Liver (tissue), 9 donors: ENCODE data around the gene SIM2. TPM values are rescaled to one million over a fixed set of nuclear protein-coding genes. Genes with fewer than 3 reads are reported as not detected.

Experiments used
- DNase-seq: peaks from one replicate; pipeline ENCODE4 v3.0.0-alpha.2; 2017; ENCODE audit warnings: low spot score
- H3K27ac ChIP-seq, 2 donors: one replicate each; pipeline ENCODE4 v1.7.0; 2013; ENCODE audit warnings: inconsistent platforms in 2 of 2, low read length in 2 of 2, control low read depth in 1 of 2, low read depth in 1 of 2, mild to moderate bottlenecking in 1 of 2
- H3K27me3 ChIP-seq, 4 donors: one replicate each; pipeline versions ENCODE4 v1.6.1 to v1.7.0; 2013; ENCODE audit warnings: low read length in 3 of 4, inconsistent platforms in 1 of 4, mild to moderate bottlenecking in 1 of 4, moderate library complexity in 1 of 4; ENCODE audit not compliant: control insufficient read depth in 4 of 4, insufficient read depth in 4 of 4
- H3K36me3 ChIP-seq, 4 donors: one replicate each; pipeline versions ENCODE4 v1.6.1 to v1.7.0; 2013; ENCODE audit warnings: low read length in 3 of 4, mild to moderate bottlenecking in 3 of 4, low read depth in 1 of 4, moderate library complexity in 1 of 4; ENCODE audit not compliant: control insufficient read depth in 4 of 4, insufficient read depth in 3 of 4
- H3K4me1 ChIP-seq, 4 donors: one replicate each; pipeline versions ENCODE4 v1.6.1 to v1.7.0; 2013; ENCODE audit warnings: low read length in 3 of 4, mild to moderate bottlenecking in 3 of 4, moderate library complexity in 1 of 4; ENCODE audit not compliant: control insufficient read depth in 4 of 4, insufficient read depth in 4 of 4
- H3K4me3 ChIP-seq, 3 donors: one replicate each; pipeline versions ENCODE4 v1.6.1 to v1.7.0; 2013; ENCODE audit warnings: low read length in 3 of 3, control low read depth in 1 of 3, low read depth in 1 of 3, mild to moderate bottlenecking in 1 of 3
- H3K9ac ChIP-seq, 2 donors: one replicate each; pipeline ENCODE4 v1.7.0; 2013; ENCODE audit warnings: low read length in 2 of 2, mild to moderate bottlenecking in 2 of 2, moderate library complexity in 2 of 2, control low read depth in 1 of 2, low read depth in 1 of 2
- H3K9me3 ChIP-seq, 4 donors: one replicate each; pipeline versions ENCODE4 v1.6.1 to v1.7.0; 2013; ENCODE audit warnings: low read length in 3 of 4; ENCODE audit not compliant: control insufficient read depth in 4 of 4
- ATF3 ChIP-seq: IDR thresholded peaks from 2 replicates; pipeline ENCODE4 v1.6.1; 2016; ENCODE audit warnings: antibody characterized with exemption
- CTCF ChIP-seq: fragments of 150-350 bp; IDR thresholded peaks from 2 replicates; pipeline ENCODE4 v1.5.1; 2017; ENCODE audit warnings: improper control_type of control experiment, low read depth, low read length; ENCODE audit not compliant: missing input control
- EGR1 ChIP-seq, 2 donors: IDR thresholded peaks; 2 replicates each; pipeline ENCODE4 v1.6.1; 2016 to 2018; ENCODE audit warnings: antibody characterized with exemption in 2 of 2, low read depth in 2 of 2
- FOXA1 ChIP-seq: IDR thresholded peaks from 2 replicates; pipeline ENCODE4 v1.6.1; 2016; ENCODE audit warnings: antibody characterized with exemption
- FOXA2 ChIP-seq: IDR thresholded peaks from 2 replicates; pipeline ENCODE4 v1.6.1; 2016; ENCODE audit warnings: antibody characterized with exemption
- HNF4A ChIP-seq, 2 donors: conservative IDR thresholded peaks; 2 replicates each; pipeline ENCODE4 v1.6.1; 2016; ENCODE audit warnings: antibody characterized with exemption in 2 of 2, mild to moderate bottlenecking in 2 of 2
- HNF4G ChIP-seq: IDR thresholded peaks from 2 replicates; pipeline ENCODE4 v1.6.1; 2016; ENCODE audit warnings: antibody characterized with exemption
- JUND ChIP-seq, 2 donors: IDR thresholded peaks; 2 replicates each; pipeline ENCODE4 v1.6.1; 2016; ENCODE audit warnings: antibody characterized with exemption in 2 of 2
- RAD21 ChIP-seq, 2 donors: IDR thresholded peaks; 2 replicates each; pipeline ENCODE4 v1.6.1; 2016; ENCODE audit warnings: antibody characterized with exemption in 2 of 2, mild to moderate bottlenecking in 2 of 2
- REST ChIP-seq: IDR thresholded peaks from 2 replicates; pipeline ENCODE4 v1.6.1; 2016; ENCODE audit warnings: antibody characterized with exemption, mild to moderate bottlenecking
- RXRA ChIP-seq, 2 donors: IDR thresholded peaks; 2 replicates each; pipeline ENCODE4 v1.6.1; 2017 to 2018; ENCODE audit warnings: antibody characterized with exemption in 2 of 2, mild to moderate bottlenecking in 1 of 2
- SP1 ChIP-seq: IDR thresholded peaks from 2 replicates; pipeline ENCODE4 v1.6.1; 2018; ENCODE audit warnings: antibody characterized with exemption, mild to moderate bottlenecking
- YY1 ChIP-seq: IDR thresholded peaks from 2 replicates; pipeline ENCODE4 v1.6.1; 2016; ENCODE audit warnings: antibody characterized with exemption, mild to moderate bottlenecking
- ZBTB33 ChIP-seq: IDR thresholded peaks from 2 replicates; pipeline ENCODE4 v1.6.1; 2016; ENCODE audit warnings: antibody characterized with exemption
- whole genome bisulfite sequencing: extraction: QIAGEN DNeasy Blood & Tissue Kit; methylation state at CpG from one replicate; pipeline ENCODE4 v1.1.7; 2013; 5-methylcytosine and 5-hydroxymethylcytosine counted together
- polyA plus RNA-seq, 2 donors: library from polyadenylated mRNA; stranded (reverse) in 1 of 2; unstranded in 1 of 2; fragments of 200-250 nt in 1 of 2; fragments of >200 nt in 1 of 2; fragmentation: Nextera tagmentation in 1 of 2; extraction: Ambion mirVana in 1 of 2; gene quantifications; one replicate each; pipeline versions ENCODE4 v1.2.1 to v1.2.3, GENCODE V29; 2013 to 2015
- total RNA-seq, 2 donors: library from RNA; depleted of rRNA; stranded (reverse); fragments of >200 nt; gene quantifications; one replicate each; pipeline ENCODE4 v1.2.3, GENCODE V29; 2014
- donor health status: healthy.
- donor health status: healthy.
- donor health status: healthy.
- donor health status: healthy.
- donor health status: healthy.

SIM2 gene
- total and polyA plus RNA-seq, 4 donors, result 0.19 TPM; not detected in 3

- peaks cover 8 to 35% (median 24%) of the 10 kb centered on the region in 4 donors for H3K27me3 ChIP-seq
- 7% methylated on average over 26 of the region's 26 CpGs for WGBS
- H3K36me3 ChIP-seq, result no peaks in the 10 kb centered on the region
- TF ChIP-seq ATF3 (no peak), ZBTB33 (no peak), HNF4G (no peak), HNF4A (conservative IDR thresholded peaks at IDR 0.05) (no peak), EGR1 (IDR thresholded peaks at IDR 0.05; ENCODE audit: low read depth in 2 of 2) (no peak), FOXA1 (no peak), RAD21 (IDR thresholded peaks at IDR 0.05) (no peak)
- no peaks in the 10 kb centered on the region for H3K9me3 ChIP-seq
- H3K9ac ChIP-seq, result no peak overlapping the region
- H3K4me1 ChIP-seq, result peaks cover 21 to 44% (median 32%) of the 10 kb centered on the region in 4 donors
- H3K4me3 ChIP-seq, result no peak overlapping the region
- no peak for DNase-seq
- H3K27ac ChIP-seq, result no peak overlapping the region
These were observed 3.1 kb downstream of the SIM2 start for GRCh38 chr21:36701756-36702621.

- Histone ChIP-seq H3K9ac (no peak overlapping the region), H3K27ac (no peak overlapping the region), H3K4me3 (no peak overlapping the region), H3K36me3 (no peaks in the 10 kb centered on the region), H3K9me3 (no peaks in the 10 kb centered on the region), H3K27me3 (peaks cover 8 to 35% (median 21%) of the 10 kb centered on the region in 4 donors), H3K4me1 (peaks cover 21 to 42% (median 28%) of the 10 kb centered on the region in 4 donors)
- no peak for DNase-seq
- WGBS, result 22% methylated on average over 6 of the region's 6 CpGs
- TF ChIP-seq SP1 (no peak), HNF4A (conservative IDR thresholded peaks at IDR 0.05) (no peak), CTCF (no peak), FOXA1 (no peak), FOXA2 (no peak), REST (no peak), RXRA (IDR thresholded peaks at IDR 0.05) (no peak), JUND (IDR thresholded peaks at IDR 0.05) (no peak), YY1 (no peak), ATF3 (no peak)
These were observed 3.7 kb downstream of the SIM2 start for GRCh38 chr21:36702622-36702968.
